NCI-H2171 treated with DMSO at 0.1 percent for 48 hours (cell line): ENCODE data around the gene PIEZO2.
"Not testable (repeated sequence)": the region's sequence is repeated elsewhere in the genome, so short reads cannot be mapped to it uniquely, and the experiment has no call there.

Experiments used
- DNase-seq: peaks from one replicate; lab custom pipeline; 2025; lab: John Stamatoyannopoulos, UW

The PIEZO2 gene

DNA sequence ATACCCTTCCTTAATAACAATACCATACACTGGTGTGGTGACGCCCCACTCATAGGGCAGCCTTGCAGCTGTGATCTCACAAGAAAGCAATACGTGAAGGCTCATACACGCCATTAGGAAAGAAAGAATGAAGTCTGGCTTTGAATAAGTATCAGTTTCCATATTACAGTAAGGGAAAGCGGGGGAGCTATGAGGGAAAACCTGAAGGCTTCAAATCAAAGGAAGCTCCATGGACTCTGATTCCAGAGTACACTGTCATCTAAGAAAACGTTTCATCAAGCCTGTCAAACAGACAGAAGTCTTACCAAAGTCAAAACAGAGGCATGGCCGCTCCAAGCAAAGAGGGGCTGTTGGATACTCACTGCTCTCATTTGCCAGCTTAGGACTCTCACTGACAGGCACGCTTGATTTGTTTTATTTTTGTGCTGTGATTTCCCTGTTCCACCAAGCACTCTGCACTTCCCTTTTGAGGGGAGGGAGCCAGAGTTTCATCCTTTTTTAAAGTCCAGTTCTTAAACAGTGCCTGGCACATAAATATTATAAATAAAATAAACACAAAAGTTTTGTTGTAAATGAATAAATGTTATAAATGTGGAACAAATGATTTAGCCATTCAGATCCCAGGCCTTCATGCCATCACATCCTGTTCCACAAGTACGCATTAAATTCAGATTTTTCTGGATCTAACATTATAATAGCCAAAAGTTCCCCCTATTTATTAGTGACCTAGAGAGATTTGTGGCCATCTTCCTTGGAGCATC is 221.2 kb downstream of the PIEZO2 start:
- DNase-seq: no peak

DNA sequence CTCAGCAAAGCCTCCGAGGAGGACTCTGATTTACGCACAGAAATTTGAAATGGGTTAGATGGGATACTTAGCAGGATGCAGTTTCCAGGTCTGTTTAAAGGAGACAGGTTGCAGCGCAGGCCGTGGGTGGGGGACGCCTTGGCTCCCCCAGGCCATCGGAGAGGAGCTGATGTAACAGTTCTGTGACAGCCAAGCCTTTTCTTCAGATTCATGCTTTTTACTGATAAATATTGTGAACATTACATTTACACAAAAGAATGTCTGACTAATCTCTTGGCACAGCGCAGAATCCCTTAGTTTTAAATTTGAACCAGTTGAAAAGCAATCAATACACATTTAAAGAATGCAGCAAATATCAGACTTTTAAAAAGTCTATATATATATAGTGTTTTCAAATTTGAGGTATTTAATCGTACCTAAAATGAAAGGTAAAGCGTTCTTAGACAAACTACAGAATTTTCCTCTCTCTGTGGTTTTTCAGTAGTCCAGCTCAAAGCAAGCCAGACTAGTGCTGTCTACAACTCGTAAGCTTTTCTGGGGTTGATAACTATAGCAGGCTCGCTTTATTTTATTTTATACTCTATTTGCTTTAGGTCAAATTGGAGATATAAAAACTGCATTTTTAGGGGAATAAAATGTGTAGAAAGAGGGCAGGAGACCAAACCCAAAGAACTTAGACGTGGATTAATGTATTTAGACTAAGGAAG is 221.9 kb downstream of the PIEZO2 start:
- no peak for DNase-seq

DNA sequence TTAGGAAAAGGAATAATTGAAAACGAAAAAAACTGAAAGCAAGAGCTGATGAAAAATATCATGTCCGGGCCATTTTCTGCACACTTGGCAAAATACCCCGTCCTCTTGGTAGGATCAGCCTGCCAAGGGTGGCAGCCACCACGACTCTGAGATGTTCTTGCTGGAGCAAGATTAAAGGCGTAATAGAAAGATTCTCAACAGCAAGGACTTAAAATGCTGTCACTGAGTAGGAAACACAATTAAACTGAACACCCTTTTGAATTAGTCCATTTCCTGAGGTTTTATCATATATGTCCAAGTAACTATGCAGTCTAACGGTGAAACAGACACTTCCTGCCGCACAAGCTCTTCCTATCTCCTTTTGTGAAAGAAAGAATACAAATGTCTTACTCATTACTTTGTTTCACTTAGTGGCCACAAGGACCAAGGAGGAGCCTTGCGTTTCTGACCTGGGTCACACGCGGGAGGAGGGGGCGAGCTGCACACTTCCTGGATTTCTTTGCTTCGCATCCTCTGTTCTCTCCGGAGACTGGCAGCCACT is 222.7 kb downstream of the PIEZO2 start:
- no peak for DNase-seq

DNA sequence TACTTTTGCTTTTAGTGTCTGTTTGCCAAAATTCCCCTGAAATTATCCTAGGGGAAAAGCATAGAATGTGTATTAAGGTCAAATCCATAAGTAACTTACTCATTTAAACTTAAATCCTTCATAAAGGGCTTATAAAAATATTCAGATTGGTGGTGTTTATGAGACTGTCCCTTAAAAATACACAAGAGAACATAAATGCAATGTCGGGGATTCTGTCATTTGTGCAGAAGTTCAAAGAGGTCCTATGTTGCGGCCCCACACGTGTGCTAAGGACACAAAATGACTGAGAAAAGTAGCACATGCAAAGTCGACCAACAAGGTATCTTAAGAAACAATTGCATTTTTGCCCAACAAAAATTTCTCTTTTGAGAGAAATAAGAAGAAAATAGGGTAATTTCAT is 225.1 kb downstream of the PIEZO2 start:
- no peak for DNase-seq

DNA sequence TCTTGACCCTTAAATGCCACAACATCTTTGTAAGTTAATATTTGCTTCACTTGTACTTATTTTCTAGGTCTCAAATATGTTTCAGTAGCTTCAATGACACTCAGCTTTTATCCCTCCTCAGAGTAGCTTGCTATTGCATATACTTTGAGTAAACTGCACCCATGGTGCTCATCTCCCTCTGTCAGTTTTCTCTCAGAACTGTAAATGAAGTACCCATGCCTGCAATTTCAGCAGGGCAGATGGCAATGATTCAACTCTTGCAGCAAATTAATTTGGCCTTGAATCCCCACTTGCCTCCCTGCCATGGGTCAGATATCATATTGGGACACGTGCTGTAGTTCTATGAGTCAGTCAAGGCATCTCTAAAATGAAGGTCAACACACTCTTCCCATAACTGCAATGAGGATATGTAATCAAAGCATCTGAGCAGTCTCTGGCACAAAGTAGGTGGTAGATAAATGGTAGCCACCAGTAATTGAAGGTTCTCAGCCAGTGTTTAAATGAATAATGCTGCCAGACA is 225.8 kb downstream of the PIEZO2 start:
- no peak for DNase-seq

DNA sequence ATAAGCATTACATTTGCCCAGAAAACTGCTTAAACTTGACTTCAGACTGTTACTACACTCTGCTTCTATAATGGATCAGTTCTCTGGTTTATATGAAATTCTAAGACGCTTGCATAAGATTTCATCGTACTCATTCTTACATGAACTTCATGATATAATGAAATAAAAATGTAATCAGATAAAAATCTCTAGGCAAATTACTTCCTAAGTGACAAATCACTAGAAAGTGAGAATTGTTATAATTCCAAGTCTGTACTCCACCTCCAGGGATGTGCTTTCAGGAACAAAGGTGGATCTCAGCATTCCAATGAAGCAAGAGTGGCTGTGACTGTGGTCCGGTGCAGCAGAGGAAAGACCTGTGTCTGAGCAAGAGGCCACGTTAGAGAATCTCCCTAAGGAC is 226.2 kb downstream of the PIEZO2 start:
- DNase-seq: no peak

DNA sequence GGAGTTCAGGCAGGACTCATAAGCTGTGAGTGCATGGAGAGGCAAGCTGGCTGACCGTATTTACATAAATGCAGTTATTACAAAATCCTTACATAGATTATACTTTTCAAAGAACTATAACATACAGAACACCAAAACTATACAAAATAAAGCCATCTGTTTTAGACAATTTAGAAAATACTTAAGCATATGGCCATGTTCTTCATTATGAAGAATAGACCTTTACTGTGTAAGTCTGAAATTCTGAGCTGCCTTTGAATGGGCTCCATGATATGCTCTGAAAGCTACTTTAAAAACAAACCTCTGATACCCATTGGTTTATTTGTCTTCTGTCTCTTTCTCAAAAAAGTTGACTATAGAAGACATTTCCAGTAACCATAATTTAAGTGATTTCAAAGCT is 226.7 kb downstream of the PIEZO2 start:
- DNase-seq: not testable (repeated sequence)

DNA sequence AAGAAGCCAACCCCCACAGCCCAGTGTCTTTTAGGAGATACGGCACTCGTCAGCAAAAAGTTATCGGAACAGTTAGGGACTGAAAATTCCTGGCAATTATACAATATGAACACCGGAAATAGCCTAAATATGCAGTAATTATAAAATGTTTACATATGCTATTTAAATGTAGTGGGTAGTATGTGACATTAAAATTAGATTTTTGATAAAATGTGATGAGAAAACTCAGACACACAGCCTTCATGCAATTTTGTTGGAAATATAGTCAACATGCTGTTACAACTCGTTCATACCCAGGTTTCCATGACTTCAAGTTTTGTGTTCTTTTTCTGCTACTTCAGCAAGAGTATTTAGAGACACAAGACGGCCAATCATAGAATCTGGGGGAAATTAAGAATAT is 229.1 kb downstream of the PIEZO2 start:
- DNase-seq: not testable (repeated sequence)

DNA sequence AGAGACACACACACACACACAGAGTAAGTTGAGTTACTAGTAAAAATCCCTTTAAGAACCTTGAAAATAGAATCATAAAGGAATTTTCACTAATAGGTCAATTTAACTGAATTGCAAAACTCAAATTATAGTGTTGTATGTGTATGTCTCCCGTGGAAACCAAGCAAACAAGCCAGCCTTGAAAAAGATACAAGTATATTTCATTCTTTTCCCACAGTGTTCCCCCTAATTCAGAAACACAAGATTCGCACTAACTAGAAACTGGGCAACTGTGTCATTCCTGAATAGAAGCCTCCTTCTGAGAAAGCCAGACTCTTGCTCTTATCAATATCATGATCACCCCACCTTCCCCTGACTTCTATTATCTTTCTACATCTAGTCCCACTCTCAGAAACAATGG is 229.5 kb downstream of the PIEZO2 start:
- DNase-seq: no peak

DNA sequence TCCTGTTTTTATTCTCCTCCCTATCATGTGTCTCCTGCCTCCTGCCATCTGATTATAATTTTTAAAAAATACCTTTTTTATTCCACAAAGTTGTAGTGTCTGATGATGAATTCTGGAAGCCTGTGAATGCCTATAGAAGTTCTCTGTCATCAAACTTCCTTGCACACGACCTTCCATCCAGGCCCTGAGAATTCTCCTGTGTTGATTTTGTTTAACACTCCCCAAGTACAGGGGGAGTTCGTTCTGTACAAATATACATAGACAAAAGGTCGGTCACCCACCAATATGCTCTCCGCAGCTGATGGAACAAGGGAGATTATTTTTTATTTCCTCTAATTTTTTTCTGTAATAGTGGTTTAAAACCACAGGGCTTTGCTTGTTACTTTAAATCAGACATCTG is 232.5 kb downstream of the PIEZO2 start:
- no peak for DNase-seq

DNA sequence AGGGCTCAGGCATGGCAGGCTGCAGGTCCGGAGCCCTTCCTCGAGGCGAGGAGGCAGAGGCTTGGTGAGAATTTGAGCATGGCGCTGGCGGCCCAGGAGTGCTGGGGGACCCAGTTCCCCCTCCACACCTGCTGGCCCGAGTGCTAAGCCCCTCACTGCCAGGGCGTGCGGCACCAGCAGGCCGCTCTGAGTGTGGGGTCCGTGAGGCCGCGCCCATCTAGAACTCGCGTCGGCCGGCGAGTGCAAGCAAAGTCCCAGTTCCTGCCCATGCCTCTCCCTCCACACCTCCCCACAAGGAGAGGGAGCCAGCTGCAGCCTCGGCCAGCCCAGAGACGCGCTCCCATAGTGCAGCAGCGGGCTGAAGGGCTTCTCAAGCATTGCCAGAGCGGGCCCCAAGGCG is 233.0 kb downstream of the PIEZO2 start:
- no peak for DNase-seq

DNA sequence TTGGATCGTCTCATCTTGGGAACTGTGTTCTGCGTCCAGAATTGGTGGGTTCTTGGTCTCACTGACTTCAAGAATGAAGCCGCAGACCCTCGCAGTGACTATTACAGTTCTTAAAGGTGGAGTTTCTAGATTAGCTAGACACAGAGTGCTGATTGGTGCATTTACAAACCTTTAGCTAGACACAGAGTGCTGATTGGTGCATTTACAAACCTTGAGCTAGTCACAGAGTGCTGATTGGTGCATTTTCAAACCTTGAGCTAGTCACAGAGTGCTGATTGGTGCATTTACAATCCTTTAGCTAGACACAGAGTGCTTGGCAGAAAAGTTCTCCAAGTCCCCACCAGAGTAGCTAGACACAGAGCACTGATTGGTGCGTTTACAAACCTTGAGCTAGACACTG is 233.6 kb downstream of the PIEZO2 start:
- not testable (repeated sequence) for DNase-seq

DNA sequence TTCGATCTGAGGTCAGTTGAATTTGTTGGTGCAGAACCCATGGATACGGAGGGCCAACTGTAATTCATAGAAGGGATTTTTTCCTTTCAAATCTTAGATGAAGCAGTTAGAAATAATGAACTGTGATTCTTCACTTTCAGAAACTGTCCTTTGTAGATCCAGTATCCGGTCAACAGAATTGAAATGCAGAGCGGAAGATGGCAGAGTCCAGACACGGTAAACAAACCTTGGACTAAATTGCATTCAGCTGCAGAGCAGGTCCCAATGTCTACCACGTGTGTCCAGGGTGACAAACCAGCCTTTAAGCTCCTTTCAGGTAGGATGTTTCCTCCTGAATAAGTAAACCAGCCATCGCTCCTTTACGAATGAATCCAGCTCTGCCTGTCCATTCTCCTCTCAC is 234.8 kb downstream of the PIEZO2 start:
- not testable (repeated sequence) for DNase-seq

DNA sequence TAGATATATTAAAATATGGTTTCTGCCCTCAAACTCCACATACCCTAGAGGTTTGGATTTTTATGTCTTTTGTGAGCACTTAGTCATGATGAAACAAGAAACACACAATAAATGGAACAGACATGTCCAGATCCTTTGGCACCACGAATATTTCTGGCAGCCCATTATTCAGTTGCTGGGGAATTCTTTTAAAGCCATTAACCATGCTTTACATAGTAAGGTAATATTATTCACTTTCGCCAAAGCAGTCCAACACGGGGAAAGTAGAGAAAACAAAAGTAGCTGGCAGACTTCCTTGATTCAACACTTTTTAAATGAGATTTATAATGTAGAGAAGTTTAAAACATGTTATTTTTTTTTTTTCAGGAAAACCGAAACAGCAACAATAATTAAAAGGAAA is 235.4 kb downstream of the PIEZO2 start:
- no peak for DNase-seq

DNA sequence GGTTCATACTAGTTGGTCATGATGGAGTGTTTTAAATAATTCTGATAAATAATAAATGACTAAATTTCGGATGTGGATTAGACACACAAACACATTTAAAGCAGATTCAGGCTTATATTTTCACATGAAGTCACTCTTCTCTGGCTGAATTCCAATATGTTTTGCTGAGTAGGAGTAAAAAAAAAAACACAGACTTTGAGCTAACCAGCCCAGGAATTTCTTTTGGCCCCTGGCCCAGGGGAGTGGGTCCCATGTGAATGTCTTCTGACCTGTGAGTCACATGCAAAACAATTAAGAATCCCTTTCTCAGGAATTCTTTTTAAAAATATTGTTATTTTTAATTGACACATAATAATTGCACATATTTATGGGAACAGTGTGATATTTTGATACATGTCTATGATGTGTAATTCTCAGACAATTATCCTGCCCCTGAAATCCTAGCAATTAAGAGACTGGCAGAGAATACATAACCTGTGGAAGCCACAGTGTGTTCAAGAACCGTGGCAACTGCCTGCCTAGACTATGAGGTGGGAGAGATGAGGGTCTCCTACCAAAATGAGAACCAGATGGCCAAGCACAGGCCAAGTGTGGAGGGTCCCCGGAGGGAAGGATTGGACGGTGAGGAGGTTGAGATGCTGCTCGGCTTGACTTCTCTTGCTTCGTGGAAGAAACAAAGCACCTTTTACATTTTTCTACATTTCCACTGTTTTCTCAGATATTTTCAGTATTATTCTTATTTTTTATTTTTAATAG is 236.4 kb downstream of the PIEZO2 start:
- peak; percentile 6 for DNase-seq

DNA sequence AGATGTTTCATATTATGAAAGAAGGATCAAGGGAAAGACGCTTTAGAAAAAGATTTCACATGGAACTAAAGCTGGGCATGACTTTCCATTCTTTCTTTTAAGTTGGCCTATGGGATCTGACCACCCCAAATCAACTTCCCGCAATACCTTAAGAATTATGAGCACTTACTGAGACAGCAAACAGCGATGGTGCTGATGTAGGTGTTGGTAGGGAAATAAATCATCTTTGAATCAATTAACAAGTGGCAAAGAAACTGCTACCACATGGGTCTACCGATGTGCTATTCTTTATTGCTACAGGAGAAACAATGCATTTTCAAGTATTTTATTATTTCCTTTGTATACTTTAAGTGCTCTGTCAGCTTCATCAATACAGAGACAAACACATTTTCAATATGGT is 239.6 kb downstream of the PIEZO2 start:
- DNase-seq: no peak

DNA sequence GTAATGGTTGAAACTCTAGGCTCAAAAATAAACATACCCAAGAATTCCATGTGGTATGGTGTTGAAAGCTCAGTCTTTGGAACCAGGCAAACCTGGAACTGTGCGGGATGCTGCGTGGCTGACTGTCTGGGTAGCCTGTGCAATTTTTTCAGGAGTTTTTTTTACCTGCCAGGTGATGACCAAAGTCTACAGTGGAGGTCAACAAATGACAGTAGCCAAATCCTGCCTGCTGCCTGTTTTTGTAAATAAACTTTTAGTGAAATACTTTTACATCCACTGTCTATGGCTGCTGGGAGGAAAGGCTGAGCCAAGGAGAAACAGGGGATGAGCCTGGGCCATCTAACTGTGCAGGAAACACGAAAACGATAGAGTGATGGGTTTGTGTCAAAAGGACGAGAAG is 240.6 kb downstream of the PIEZO2 start:
- DNase-seq: no peak

DNA sequence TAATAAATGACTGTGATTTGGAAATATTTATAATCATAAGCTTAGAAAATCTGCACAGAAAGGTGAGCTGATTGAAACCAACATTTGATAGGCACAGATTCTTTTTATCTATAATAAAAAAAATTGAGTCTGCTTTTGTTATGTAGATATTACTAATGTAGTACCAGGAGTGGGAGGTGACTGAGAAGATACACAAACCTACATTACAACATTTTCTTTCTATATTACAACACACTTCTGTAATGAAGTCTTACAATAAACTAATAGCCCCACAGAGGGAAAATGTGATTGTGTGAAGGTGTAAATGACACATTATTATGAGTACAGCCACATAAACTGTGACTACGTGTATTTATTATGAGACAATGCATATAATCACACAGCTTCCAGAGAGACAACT is 241.6 kb downstream of the PIEZO2 start:
- DNase-seq: no peak

DNA sequence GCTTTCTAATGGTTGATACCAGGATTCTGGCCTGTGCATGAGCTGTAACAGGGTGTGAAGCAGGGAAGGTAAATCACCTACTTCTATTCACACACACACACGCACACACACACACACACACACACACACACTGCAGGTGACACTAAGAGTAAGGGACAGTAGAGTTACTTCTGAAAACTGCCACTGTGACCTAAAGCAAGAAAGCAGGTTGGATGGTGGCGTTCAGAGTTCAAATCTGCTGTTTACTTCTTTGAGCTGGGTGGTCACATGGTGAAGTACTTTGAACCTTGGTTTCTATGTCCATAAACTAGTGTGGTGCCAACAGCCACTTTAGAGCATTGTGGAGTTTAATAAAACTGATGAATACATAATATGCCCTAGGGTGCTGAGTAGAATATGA is 248.0 kb downstream of the PIEZO2 start:
- DNase-seq: no peak

DNA sequence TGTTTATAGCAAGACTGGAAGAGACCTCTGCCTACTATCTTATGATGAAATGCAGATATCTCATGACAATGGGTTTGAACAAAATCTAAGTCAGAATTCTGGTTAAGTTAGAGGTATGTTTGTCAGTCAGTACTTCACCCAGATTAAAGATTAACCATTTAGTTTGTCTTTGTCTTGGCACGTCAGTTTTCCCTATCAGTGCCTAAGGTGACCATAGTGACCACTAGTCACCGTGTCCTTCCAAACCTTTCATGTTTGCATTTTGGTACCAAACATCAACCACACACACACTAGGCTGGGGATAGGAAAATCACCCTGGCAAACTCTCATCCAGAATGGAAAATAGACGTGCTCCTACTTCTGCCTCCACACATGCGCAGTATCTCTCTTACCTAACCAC is 248.9 kb downstream of the PIEZO2 start:
- DNase-seq: no peak

DNA sequence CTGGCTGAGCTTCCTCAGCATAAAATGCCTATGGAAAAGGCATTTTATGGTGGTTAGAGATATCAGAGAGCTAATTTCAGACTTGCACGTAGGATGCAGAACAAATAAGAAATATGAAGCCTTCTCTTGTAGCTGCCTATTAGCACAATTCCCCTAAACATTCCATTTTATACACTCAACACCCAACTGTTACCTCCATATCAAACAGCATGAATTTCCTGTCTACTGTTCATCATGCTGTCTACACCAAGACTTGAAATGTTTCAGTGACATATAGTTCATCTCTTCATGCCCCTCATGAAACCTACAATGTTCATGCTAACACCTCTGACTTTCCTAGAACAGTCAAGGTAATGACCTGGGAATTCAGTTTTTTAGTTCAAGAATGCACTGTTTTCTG is 249.9 kb downstream of the PIEZO2 start:
- no peak for DNase-seq

DNA sequence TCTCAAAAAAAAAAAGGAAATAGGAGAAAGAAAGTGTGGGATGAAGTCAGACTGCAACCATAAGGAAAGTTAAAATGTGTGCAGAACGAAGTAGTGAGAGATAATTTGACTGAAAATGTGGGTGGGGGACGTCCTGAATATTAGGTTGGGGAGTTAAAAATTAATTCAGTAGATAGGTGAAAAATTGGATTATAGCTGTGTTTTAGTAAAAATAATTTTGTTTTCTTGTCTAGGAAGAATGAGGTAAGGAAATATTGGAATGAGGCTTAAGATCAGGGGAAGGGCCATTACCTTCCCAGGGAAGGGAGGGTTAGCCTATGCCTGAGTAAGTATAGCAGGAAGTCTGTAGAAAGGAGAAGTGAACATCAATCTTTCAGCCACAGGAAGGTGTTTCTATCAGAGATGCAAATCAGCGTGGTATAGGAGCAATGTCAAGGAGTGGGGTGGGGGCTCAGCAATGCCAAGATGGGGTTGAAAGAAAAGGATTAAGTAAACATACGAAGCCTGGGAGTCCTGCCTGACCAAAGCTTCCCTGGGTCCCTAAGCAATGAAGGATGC is 250.9 kb downstream of the PIEZO2 start:
- DNase-seq: no peak
